IPS-15b (cell line): ENCODE data around the gene KIF12.

Experiments used
- H3K27me3 ChIP-seq: one replicate; pipeline ENCODE4 v1.6.1; 2013; ENCODE audit warnings: low read length; ENCODE audit not compliant: control insufficient read depth, insufficient read depth
- H3K36me3 ChIP-seq: one replicate; pipeline ENCODE4 v1.6.1; 2013; ENCODE audit warnings: low read length; ENCODE audit not compliant: control insufficient read depth, insufficient read depth
- H3K4me1 ChIP-seq: one replicate; pipeline ENCODE4 v1.6.1; 2013; ENCODE audit warnings: mild to moderate bottlenecking, low read length; ENCODE audit not compliant: control insufficient read depth, insufficient read depth
- H3K4me3 ChIP-seq: one replicate; pipeline ENCODE4 v1.5.1; 2013; ENCODE audit warnings: low read depth, low read length
- H3K9ac ChIP-seq: one replicate; pipeline ENCODE4 v1.6.1; 2013; ENCODE audit warnings: low read depth, mild to moderate bottlenecking, low read length
- H3K9me3 ChIP-seq: one replicate; pipeline ENCODE4 v1.6.1; 2013; ENCODE audit warnings: mild to moderate bottlenecking, low read length; ENCODE audit not compliant: control insufficient read depth, insufficient read depth

KIF12 gene

DNA sequence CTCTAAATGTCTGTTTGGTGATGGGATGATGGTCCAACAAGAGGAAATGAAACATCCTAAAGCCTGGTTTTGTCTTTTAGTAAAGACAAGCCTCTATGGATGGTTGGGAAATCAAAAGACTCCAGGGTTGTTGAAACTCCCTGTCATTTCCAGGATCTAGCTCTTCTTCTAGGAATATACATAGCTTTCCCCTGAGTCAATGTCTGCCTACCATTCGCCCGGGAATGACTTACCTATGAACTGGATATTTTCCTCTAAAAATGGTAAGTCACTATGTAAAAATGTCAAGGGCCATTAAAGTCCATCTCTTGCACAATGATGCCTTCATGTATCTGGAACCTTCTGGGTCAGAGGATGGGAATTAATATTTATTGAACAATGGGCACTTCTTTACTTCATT, 11.1 kb upstream of the KIF12 start:
- Histone ChIP-seq H3K9ac (no peak overlapping the region), H3K4me1 (peaks cover 4% of the 10 kb centered on the region), H3K27me3 (peaks cover 18% of the 10 kb centered on the region), H3K4me3 (no peak overlapping the region), H3K9me3 (no peaks in the 10 kb centered on the region), H3K36me3 (no peaks in the 10 kb centered on the region)

DNA sequence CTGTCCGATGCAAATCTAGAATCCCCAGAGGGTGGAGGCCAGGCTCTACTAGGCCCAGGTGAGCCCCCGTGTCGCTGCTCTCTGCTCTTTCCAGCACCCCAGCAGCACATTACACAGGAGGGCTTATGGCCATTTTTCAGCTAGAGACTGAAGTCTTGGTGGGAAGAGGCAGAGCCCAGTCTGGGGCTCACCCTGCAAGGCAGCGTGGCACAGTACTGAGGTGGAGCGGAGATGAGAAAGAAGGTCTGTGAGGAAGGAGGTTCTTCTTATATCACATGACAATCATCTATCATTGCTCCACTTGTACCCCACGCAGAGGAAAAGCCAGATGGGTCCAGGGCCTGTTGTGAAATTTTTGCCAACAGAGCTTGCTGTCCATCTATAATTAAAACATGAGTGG, 10.0 kb upstream of the KIF12 start:
- Histone ChIP-seq H3K9ac (no peak overlapping the region), H3K27me3 (peaks cover 18% of the 10 kb centered on the region), H3K4me3 (no peak overlapping the region), H3K4me1 (peaks cover 4% of the 10 kb centered on the region), H3K36me3 (no peaks in the 10 kb centered on the region), H3K9me3 (no peaks in the 10 kb centered on the region)

DNA sequence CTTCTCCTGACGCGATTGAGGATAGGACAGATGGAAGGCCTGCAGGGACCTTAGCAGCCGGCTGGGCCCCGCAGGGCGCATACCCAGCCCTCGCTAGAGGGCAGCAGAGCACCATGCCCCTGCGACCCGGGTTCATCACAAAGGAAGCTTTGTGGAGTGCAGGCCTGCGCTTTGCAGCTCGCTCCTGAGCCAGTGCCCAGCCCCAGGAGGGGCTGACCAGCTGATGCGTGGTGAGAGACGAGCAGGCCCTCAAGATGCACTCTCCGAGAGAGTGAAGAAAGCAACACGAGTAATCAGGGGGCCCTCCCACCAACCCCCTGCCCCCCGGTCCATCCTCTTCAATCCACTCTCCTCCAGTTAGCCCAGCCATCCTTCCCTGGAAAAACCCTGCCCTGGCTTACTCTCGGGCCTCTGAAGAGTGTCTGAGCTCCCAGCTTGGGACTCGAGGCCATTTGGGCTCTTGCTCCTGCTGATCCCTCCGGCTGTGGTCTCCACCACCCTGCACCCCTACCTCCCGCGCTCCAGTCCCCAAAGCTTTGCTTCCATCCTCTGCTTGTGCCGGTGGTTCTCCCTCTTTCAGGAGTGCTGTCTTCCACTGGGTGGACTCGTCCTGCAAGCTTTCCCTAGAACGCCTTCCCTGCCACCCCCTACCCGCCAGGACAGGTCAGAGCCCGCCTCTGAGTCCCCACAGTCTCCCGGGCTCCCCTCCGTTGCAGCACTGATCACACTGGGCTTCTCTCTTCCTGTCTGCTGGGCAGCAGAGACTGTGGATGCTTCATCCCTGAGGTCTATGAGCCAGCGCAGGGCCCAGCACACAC, 9.1 kb upstream of the KIF12 start:
- peak overlapping the region; percentile 20 for H3K9ac ChIP-seq
- H3K4me1 ChIP-seq, result peaks cover 4% of the 10 kb centered on the region
- no peak overlapping the region for H3K4me3 ChIP-seq
- peaks cover 13% of the 10 kb centered on the region for H3K27me3 ChIP-seq
- H3K36me3 ChIP-seq, result no peaks in the 10 kb centered on the region
- no peaks in the 10 kb centered on the region for H3K9me3 ChIP-seq

DNA sequence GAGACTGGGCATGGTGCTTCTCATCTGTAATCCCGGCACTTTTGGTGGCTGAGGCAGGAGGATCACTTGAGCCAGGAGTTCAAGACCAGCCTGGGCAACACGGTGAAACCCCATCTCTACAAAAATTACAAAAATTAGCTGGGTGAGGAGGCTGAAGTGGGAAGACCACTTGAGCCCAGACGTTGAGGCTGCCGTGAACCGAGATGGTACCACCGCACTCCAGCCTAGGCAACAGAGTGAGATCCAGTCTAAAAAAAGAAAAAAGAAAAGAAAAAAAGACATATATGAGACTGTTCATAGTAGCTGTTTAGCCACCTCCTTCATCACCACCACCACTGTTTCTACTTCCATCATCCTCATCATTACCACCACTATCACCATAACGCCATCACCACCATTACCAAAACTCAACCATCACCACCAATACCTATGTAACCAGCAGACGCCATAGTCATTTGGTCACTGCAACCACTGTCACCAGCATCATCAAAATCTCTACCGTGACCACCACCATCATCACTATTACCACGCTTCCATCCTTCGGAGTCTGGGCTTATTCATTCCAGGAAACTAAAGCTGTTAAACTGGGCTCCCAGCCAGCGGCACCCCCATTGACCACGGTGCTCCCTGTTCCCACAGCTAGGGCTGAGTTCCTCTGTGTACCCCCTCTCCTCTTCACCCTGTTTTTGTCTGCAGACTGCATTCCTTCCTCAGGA, 8.4 kb upstream of the KIF12 start:
- Histone ChIP-seq H3K27me3 (peaks cover 13% of the 10 kb centered on the region), H3K4me3 (no peak overlapping the region), H3K36me3 (no peaks in the 10 kb centered on the region), H3K9ac (no peak overlapping the region), H3K9me3 (no peaks in the 10 kb centered on the region), H3K4me1 (peaks cover 4% of the 10 kb centered on the region)

DNA sequence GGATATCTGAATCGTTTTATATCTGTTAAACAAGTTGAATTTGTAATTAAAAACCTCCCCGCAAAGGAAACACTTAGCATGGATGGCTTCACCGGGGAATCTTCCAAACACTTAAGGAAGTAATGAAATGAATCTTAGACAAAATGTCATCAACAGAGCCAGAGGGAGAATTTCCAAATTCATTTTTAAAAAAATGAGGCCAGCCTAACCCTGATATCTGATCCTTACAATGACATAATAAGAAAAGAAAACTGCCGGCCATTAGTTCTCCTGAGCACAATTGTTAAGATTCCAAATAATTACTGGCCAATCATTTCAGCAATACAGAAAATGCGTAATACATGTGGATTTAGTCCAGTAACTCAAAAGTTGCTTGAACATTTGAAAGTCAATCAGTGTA, 6.1 kb upstream of the KIF12 start:
- Histone ChIP-seq H3K9me3 (no peaks in the 10 kb centered on the region), H3K4me1 (peaks cover 4% of the 10 kb centered on the region), H3K36me3 (no peaks in the 10 kb centered on the region), H3K9ac (no peak overlapping the region), H3K27me3 (peaks cover 25% of the 10 kb centered on the region), H3K4me3 (no peak overlapping the region)

DNA sequence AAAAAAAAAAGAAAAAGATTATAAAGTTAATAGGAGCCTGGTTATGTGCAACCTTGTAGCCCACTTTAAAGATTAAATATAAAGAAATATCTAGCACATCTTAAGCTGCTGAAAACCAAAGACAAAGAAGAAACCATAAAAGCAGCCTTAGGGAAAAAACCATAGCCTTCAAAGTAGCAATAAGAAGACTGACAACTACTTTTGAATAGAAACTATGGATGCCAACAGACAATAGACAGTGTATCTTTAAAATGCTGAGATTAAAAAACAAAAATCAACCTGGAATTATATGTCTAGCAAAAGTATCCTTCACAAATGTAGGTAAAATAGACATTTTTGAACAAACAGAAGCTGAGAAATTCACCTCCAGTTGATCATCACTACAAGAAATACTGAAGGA, 3.4 kb upstream of the KIF12 start:
- Histone ChIP-seq H3K27me3 (peaks cover 32% of the 10 kb centered on the region), H3K4me3 (no peak overlapping the region), H3K9ac (no peak overlapping the region)

DNA sequence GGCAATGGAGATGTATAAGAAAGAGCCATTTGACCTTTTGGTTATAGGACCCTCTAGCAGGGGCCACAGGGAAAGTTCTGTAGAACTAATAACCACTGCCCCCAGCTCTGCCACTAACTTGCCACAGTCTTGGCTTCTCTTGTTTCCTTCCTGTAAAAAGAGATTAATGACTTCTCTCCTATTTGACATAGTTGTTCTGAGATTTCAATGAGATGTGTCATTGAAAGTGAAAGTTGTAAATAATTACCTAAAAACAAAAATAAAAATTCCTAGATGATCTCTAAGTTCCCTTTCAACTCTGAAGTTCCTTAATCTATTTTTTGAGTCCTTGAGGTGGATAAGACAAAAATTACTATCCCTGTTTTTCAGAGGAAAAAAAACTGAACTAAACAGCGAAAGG, 1.4 kb upstream of the KIF12 start:
- Histone ChIP-seq H3K4me3 (no peak overlapping the region), H3K27me3 (peaks cover 42% of the 10 kb centered on the region)

More for the DNA sequence above, 3.4 kb upstream of the KIF12 start:
- no peaks in the 10 kb centered on the region for H3K9me3 ChIP-seq
- no peaks in the 10 kb centered on the region for H3K36me3 ChIP-seq
- H3K4me1 ChIP-seq, result no peaks in the 10 kb centered on the region

DNA sequence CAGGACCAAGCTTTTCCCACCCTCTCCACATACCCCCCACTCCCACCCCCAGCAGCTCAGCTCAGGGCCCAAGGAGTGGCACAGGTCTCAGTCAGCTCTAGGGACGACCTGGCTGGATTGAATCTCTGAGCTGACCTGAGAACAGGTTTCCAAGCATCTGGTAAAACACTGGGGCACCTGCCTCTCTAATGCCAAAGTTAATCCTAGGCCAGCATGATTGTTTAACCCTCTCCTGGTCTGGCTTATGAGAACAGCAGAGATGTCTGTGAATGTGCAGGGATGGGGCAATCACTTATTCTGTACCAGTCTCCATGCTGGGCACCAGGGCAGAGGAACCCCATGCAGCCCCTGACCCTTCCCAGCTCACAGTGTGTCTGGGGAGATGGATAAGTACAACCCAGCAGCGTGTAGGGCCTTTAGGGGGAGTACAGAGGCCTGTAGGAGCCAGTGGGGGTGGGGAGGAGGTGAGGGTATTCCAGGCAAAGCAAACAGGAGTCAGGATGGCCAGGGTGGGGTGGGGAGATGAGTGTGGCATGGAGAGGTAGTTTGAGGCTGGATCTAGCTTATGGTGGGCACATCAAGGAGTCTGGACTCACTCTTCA, 678 bp upstream of the KIF12 start:
- Histone ChIP-seq H3K9ac (no peak overlapping the region), H3K27me3 (peaks cover 42% of the 10 kb centered on the region), H3K4me3 (no peak overlapping the region)

More for the DNA sequence above, 1.4 kb upstream of the KIF12 start:
- no peak overlapping the region for H3K9ac ChIP-seq
- H3K36me3 ChIP-seq, result no peaks in the 10 kb centered on the region
- H3K9me3 ChIP-seq, result no peaks in the 10 kb centered on the region
- H3K4me1 ChIP-seq, result no peaks in the 10 kb centered on the region

DNA sequence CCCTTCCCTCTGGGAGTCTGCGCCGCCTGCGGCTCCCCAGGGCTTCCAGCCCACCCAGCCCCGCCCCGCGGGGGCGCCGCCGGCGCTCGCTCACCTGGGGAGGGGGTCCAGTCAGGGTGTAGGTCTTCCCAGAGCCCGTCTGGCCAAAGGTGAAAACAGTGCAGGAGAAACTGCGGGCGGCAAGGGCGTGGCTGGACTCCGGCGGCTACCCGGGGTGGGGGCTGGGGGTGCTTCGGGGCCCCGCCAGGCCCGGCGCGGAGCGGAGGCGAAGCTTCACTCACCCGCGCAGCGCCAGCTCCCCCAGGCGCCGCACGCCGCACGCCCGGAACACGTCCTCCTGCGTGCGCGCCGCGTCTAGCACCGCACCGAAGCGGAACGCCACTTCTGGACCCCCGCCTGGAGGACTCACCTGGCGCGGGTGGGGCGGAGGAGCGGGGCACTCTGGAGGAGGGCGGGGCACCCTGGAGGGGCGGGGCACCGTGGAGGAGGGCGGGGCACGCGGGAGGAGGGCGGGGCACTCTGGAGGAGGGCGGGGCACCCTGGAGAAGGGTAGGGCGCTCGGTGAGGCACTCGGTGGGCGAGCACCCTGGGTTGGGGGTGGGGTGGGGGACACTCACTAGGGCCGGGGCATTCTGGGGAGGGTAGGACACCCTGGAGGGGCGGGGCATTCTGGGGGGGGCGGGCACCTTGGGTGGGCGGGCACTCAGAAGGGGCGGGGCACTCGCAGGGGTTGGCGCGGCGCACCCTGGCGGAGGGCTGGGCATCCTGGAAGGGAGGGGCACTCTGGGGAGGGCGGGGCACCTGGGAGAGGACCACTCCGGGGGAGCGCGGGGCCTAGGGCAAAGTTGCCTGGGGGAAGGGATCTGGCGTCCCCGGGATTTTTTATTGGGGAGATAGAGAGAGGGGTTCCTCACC, 814 bp downstream of the KIF12 start:
- peaks cover under 1% of the 10 kb centered on the region for H3K36me3 ChIP-seq
- H3K9ac ChIP-seq, result no peak overlapping the region
- peak overlapping the region; percentile 83 for H3K4me3 ChIP-seq
- no peaks in the 10 kb centered on the region for H3K4me1 ChIP-seq
- H3K9me3 ChIP-seq, result no peaks in the 10 kb centered on the region
- H3K27me3 ChIP-seq, result peaks cover 42% of the 10 kb centered on the region

More for the DNA sequence above, 678 bp upstream of the KIF12 start:
- H3K9me3 ChIP-seq, result no peaks in the 10 kb centered on the region
- H3K4me1 ChIP-seq, result no peaks in the 10 kb centered on the region
- no peaks in the 10 kb centered on the region for H3K36me3 ChIP-seq

DNA sequence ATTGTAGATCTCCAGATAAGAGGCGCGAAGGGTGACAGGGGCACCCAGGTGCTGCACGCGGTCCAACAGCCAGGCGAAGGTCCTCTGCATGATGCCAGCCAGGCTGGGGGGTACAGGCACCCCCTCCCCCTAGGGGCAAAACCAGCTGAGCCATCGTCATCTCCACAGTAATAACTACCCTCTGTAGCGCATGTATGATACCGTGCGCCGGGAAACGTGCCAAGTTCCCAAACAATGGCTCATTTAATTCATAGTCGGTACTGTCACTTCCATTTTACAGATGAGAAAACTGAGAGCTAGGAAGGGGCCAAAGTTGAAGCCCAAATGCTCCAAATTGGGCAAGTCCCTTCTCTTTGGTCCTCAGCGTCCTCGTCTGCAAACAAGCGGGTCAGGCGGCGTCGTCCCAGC, 1.5 kb downstream of the KIF12 start:
- Histone ChIP-seq H3K4me3 (peak overlapping the region; percentile 54), H3K4me1 (no peaks in the 10 kb centered on the region), H3K9ac (no peak overlapping the region), H3K9me3 (no peaks in the 10 kb centered on the region), H3K27me3 (peaks cover 42% of the 10 kb centered on the region), H3K36me3 (peaks cover 3% of the 10 kb centered on the region)
